Activated T-cell treated with anti-CD3 and anti-CD28 coated beads, Interleukin-2, amount 50 U/mL, for 48 hours (primary cell): ENCODE results near the gene CAB39L.

ENCODE experiments used
- DNase-seq, 2 experiments: peaks; one replicate each; pipeline ENCODE4 v3.0.0-alpha.2; 2020

Gene CAB39L

DNA sequence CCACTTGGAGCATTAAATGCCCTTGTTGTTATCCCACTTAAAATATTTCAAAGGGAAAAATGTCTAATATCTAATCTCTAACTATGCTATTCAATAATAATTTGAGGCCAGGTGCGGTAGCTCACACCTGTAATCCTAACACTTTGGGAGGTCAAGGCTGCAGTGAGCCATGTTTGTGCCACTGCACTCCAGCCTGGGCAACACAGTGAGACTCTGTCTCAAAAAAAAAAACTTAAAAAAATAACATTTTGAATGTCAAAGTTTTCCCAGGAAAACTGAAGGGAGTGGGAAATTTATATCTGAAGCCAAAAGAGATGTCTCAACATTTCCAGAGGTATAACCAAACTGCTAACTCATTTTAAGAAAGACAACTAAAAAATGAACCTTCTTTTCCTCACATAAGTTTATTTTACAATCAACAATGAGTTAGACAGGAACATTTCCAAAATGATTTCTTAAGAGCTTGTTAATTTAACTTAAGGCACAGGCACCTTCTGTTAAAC, 47.9 kb downstream of the CAB39L start:
- DNase-seq = no peak

DNA sequence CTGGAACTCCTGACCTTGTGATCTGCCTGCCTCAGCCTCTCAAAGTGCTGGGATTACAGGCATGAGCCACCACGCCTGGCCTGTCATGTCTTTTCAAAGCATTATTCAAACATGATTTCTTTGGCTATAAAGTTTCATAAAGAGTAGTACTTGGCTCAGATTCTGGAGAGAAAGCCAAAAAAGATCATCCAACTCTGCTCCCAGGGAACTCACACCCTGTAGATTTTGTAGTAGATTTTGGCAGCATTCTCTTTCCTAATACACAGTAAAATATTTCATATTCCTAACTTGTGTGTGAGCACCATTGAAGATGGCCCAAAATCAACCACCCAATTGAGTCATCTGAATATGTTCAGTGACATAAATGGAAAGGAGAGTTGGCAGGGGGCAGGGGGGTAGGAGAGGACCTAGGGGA, 48.4 kb downstream of the CAB39L start:
- no peak for DNase-seq

DNA sequence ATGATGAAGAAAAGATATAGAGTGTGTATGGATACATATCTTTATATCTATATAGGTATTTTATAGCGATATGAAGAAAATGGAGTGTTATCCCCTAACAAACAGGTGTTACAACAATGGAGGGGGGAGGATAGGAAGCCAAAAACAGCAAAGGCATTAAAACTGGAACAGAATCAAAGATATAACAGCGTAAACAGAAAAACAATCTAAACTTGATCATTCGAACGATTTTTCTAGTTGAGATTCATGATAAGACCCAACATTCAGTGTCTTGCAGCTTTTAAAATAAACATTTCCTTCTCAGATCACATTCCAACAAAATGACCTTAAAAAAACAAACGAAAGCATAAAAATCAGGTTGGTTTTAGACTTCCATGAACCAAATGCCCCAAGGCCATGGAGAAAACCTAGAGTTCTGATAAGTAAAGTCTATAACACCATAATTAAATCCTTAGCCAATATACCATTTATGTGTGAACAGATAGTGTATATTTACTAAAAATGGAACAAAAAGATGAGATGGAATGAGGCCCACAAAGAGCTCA, 55.7 kb downstream of the CAB39L start:
- no peak for DNase-seq

DNA sequence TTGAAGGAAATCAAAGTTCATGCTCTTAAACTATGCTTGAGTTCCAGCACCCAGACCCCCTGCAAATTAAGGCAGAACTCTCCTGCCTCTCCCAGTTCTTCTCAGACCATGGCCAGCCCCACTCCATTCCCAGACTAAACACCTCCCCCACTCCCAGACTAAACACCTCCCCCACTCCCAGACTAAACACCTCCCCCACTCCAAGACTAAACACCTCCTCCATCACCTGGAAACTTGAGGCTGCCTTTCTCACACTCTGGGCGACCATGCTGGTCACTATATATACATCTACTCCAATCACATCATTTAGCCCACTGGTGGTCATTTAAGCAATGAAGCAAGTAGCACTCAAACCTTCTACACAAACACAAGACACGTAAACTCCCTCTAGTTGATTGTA, 57.2 kb downstream of the CAB39L start:
- no peak for DNase-seq

DNA sequence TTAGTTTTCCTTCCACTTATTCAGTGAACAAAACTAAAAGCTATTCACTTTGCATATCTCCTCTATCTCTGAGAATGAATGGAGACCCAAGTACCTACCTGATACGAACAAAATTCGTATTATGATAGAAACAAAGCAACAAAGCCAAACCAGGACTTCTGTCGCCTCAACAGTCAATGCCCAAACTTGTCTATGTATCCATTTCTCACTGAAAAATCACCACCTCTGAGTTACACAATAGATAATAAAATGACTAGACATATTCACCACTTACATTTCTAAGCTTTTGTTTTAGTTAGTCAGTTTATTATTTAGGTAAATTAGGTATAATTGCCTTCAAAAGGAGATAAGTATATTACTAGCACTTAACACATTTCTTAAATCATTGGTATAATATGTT, 67.7 kb downstream of the CAB39L start:
- no peak for DNase-seq

DNA sequence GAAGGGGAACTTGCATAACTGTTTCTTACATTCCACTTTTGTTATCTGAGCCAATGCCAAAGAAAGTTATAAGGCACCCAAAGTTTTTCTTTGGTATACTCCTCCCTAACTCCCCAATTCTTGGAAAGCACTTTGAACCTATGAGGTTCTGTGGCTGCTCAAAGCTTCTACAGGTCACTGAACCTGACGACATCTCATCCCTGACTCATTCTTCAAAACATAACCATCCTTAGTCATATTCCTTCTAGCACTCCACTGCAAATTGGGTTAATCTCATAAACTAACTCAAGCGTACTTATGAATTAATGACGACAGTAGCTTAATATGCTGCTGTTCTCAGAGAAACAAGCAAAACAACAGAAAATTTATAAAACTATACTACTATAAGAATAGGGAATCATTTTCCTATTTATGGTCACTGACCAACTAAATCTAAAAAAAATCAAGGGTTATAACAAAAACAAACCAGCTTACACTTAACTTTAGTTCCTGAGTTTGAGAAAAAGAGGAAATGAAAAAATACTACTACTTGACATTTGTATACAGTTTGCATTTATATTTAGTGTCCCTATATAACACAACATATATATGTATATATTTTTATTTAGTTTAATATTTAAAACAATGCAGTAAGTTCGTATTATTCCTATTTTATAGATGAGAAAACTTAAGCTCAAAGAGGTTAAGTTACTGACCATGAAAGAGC, 69.1 kb downstream of the CAB39L start:
- DNase-seq = no peak

DNA sequence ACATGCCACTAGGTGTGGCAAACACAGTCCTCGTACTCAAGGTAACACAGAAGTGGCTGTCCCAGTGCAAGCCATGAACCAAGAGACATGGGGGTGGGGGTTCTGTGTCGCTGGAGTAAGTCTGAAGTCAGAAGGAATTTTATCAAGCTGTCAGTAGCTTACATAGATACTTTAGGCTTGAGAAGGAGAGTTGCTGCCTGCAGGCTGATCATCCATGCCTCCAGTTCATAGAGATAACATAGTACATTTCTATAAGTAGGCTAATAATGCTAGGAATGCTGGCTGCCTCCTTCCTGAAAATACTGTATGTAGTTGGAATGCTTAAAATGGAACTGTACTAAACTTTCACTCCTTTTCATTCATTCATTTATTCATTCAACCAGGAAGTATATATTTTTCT, 70.1 kb downstream of the CAB39L start:
- DNase-seq = no peak

DNA sequence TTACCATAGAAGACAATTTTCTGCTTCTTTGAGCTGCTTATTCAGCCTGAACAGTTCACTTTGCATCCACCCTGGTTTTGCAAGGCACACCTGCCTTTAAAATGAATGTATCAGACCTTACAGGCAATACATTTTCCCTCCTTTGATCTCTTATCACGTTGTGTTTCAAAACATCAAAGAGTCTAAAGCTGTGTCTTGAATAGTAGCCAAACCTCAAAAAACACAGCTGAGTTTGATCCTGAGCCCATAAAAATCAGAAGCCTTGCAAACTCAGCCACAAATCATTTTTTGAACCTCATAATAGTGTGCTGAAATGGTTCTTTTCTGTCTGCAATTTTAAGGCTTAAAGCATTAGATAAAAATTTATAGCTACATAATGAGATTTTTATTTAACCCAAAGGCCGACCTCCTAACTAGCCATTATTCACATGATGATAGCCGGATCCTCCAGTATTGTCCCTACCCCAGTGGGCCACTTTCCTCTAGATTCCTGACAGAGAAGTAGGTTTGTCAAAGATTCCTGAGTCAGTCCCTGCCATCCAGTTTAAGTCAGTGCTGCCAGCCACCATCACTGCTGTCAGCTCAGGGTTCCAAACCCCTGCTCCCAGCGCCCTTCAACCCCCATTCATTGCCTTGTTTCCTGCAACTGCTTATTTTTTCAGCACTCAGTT, 71.8 kb downstream of the CAB39L start:
- DNase-seq = no peak

DNA sequence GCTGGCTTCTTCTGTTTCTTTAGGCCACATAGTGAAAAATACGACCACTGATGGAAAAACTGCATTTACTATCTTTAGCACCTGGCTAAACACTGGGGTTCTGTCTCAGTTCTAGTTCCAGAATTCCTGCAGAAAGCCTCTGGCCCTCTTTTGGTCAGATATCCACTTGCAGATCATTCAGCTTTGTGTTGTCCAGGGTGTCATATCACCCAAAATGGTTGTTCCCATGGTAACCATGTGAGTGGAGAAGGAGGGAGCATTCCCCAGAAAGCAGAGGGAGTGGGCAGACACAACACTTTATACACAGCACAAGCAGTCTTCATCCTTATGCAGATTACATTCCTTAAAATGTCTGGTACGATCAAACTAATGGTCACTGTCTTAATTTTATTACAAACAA, 73.5 kb downstream of the CAB39L start:
- no peak for DNase-seq

DNA sequence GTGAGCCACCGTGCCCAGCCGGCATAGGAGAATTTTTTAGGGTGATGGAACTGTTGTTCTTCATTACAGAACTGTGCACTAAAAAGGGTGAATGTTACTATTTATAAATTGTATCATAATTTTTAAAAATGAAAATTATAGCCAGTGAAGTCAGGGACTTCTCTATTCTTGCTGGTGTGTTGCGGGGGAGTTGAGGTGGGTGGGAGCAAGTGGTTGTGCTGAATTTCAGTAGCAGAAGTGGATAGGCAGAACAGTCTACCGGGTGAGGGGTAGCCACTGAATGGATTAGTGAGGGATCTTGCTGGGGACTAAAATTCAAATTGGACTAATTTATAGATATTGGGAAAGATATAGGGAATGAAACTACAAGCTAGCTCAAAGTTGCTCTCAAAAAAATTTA, 74.0 kb downstream of the CAB39L start:
- no peak for DNase-seq

DNA sequence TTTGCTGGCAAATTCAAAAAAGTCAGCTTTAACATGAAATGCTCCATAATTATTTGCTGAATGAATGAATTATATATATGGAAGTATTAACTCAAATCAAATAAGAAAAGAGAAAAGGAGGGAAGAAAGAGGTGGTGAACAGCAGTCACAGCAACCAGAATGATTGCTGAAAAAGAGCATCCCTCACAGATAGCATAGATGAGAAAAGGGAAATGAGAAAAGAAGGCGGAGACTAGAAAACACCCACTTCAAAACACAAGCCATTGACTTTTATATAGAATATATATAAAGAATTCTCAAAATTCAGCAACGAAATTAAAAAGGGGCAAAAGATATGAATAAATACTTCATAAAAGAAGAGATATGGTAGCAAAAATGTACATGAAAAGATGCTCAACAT, 75.2 kb downstream of the CAB39L start:
- no peak for DNase-seq

DNA sequence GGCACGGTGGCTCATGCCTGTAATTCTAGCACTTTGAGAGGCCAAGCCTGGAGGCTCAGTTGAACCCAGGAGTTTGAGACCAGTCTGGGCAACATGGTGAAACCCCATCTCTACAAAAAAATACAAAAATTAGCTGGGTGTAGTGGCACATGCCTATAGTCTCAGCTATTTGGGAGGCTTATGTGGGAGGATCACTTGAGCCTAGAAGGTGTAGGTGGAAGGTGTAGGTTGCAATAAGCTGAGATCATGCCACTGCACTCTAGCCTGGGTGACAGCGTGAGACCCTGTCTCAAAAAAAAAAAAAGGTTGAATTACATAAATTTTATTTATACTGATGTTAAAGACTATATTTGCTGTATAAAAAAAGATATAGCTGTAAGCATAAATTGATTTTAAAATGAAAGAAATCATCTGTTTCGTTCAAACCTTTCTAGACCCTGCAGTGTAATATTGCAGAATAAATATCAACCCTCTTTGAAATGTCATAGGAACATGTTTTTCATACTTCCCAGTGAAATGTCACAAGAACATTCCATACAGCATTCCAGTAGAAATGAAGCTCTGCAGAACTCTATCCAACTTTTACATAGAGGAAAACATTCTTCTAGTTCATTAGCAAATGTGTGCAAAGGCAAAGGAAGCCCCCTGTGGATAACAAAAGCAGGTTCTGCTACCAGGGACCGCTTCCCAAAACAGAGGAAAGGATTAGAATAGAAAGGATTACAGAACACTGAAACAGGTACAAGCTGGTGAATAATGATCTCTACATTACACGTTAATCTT, 76.0 kb downstream of the CAB39L start:
- no peak for DNase-seq

DNA sequence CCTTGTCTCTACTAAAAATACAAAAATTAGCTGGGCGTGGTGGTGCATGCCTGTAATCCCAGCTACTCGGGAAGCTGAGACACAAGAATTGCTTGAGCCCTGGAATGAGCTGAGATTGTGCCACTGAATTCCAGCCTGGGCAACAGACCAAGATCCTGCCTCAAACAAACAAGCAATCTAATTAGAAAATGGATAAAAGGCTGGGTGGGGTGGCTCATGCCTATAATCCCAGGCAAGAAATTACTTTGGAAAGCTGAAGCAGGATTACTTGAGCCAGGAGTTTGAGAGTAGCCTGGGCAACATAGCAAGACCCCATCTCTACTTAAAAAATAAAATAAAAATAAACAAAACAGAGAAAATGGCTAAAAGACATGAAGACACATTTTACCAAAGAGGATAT, 77.0 kb downstream of the CAB39L start:
- DNase-seq = no peak

DNA sequence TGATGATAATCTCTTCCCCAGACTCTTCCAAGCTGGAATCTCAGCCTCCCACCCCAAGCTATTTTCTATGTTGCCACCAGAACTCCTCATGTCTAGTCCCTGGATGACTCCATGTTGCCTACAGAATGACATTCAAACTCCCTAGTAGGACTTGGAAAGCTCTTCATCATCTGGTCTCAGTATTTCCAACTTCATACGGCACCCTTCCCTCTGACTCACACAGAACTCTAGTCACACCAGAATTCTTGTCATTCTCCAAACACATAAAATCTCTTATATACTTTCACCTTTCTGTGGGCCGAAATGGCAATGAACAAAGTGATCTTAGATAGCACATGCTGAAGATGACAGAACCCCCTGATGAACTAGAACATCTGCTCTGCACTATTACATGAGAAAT, 86.2 kb downstream of the CAB39L start:
- DNase-seq = no peak

DNA sequence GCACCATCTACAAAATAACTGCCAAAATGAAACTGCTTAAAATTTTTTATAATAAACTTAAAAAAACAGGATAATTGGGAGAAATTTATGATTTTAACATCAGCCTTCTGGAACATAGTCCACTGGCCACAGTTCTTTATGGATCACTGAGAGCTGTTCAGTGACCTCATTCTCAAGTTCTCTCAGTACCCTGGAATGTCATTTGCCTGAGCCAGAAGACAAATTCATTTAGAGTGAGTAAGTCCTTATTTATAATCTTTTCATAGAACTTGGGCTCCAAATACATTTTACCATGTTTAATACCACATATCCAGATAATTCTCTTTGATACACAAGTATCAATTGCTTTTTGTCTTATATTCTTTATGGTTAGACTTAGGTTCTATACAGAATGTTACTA, 87.6 kb downstream of the CAB39L start:
- no peak for DNase-seq

DNA sequence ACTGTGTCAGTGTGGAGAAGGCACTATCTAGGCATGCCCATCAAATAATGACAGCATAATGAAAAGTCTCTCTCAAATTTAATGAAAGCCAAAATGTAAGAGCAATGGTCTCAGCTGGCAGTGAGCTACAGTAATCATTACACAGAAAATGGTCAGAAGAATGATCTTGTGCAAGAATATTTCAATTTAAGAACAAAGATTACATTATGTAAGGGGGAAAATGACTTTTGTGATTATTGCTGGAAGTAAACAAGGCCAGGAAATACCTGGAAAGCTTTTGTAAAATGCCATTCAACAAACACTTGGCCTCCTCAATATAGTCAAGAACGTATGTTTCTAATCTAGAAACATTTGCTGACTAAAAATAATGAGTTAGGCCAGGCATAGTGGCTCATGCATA, 89.1 kb downstream of the CAB39L start:
- DNase-seq = no peak

DNA sequence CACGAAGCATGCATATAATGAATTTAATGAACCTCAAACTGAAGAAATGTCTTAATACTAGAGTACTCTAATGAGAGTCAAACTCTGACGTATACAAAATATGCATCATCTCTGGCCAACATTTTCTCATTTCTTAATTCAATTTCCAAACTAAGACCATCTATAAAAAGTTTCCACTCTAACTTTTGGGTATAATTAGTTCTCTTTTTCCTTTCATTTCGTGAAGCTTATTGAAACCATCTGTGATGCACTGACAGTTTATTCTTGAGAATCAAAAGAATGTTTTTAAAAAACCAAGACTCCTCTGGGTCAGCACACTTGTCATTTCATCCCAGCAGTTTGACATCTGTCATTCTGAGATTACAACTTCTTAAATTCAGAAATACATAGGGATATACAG, 90.0 kb downstream of the CAB39L start:
- no peak for DNase-seq

DNA sequence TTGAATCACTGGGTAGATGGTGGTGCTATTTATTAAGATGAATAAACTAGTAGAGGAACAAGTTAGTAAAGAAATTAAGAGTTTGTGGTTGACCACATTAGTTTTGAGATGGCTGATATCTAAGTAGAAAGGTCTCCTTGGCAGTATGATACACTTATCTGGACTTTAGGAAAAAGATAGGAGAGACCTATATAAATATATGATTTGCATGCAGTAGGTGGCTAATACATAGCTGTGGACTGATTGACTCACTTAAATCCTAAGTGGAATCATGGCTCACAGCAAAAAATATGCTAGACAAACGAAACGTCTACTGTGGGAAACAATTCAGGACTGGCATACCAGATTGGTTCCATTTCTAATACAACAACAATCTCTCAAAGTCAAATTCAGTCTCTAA, 92.0 kb downstream of the CAB39L start:
- DNase-seq = no peak

DNA sequence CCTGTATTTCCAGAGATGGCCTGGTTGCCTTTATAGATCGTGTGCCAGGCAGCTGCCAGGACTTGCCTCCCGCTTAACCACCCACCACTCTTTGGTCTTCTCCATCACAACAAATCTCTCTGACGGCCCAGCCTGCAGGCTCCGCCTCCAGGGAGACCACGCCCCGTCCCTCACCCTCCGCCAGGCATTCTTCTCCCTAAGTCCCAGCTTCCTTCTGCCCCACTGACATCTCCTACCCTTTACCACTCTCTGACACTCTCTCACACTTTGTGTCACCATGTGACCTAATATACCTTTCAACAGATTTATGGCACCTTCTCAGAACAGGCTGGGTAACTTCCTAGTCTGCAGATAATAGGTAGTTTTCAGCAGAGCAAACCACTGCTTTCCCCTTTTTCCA, 95.1 kb downstream of the CAB39L start:
- DNase-seq = no peak

DNA sequence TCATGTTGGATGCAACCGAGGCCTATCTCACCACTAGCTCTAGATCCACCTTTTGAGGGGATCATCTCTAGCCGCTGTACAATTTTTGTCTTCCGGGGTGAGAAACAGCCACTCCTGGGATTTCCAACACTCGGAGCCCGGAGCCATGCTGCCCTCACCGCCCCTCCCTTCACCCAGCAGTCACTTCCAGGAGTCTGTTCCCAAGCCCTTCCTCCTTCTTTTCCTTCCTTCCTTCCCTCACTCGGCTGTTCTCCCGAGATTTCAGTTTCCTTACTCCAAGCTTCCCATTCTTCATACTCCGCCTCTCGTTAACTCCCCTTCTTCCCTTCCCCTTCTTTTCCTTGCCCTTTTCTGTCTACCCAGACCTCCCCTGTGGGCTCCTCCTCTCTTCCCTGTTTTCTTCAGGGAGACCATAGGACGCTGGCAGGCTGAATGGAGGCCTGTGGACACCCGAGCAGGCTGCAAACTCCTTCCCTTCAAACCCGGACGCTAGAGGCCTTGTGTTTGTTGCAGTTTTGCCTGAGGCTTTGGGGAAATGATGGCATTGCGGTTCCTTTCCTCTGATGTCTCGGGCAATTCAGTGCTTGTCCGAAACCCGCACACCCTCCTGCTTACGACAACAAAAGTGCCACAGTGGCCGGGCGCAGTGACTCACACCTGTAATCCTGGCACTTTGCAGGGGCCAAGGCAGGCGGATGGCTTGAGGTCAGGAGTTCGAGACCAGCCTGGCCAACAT, 96.0 kb downstream of the CAB39L start:
- DNase-seq = no peak

DNA sequence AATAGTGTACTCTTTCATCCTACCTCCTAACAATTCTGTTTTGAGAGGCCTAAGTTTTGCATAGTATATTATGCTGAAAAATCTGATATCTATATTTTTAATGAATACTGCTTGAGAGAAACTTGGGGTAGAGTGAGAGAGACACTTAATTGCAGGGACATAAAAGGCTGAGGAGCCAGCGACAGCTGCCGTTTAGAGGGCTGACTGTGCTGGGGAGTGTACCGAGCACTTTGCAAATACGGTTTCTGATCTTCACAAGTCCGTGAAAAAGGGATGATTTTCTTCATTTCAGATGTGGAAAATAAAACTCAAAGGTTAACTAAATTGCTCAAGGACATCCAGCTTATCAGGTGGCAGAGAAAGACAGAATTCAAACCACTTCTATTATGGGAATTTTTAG, 97.4 kb downstream of the CAB39L start:
- no peak for DNase-seq

DNA sequence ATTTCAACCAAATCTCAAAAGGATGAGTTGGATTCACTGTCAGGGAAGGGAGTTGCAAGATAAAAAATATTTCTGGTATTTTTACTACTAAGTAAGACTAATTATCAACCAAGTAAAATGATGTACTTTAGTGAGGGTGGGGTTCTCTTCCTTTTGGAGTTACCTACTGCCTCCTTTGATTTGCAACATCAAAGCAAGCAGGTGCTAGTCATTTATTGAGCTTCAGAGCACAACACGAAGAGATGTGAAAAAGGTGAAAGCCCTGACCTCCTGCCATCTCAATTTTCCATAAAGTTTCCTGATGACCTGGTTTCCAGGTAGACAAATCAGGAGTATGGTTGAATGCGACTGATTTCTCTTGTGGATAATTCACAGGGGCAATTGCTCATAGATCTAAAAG, 100.1 kb downstream of the CAB39L start:
- DNase-seq = no peak

DNA sequence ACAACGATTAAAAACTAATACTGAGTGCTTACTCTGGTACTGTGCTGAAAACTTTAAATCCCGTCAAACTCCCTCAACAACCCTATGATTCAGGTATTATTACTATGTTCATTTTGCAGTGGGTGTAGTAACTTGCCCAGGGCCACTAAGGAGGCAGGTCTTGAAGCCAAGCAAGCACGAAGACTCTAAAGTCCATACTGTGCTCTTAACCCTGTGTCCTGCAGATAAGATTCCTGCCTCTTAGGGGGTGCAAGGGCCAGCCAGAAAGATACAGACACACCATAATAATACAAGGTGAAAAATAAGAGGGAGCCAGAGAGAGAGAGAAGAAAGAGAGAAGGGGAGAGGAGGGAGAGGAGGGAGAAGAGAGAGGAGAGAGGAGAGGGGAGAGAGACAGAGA, 100.6 kb downstream of the CAB39L start:
- DNase-seq = no peak
